ENCODE data around the gene SIRPD. TPM values are rescaled to one million over a fixed set of nuclear protein-coding genes. Genes with fewer than 3 reads are reported as not detected.

The SIRPD gene
- polyA plus RNA-seq (not detected in 3 replicates), polyA minus RNA-seq (not detected in 3 replicates)
- polyA plus RNA-seq (2011; ENCODE audit: low read depth), result not detected
- polyA plus RNA-seq (2011; cell fraction: cytosol; rRNA removed), result not detected in 2 replicates
- not detected in 2 replicates for polyA plus RNA-seq (2011; cell fraction: nucleus; rRNA removed)
- not detected in 2 replicates for polyA plus RNA-seq (2012; ENCODE audit: low replicate concordance)
- not detected for polyA minus RNA-seq (2011; cell fraction: cytosol; rRNA and poly(A)+ RNA removed)
- not detected in 2 replicates for polyA minus RNA-seq (2011; cell fraction: nucleus; rRNA and poly(A)+ RNA removed)

DNA sequence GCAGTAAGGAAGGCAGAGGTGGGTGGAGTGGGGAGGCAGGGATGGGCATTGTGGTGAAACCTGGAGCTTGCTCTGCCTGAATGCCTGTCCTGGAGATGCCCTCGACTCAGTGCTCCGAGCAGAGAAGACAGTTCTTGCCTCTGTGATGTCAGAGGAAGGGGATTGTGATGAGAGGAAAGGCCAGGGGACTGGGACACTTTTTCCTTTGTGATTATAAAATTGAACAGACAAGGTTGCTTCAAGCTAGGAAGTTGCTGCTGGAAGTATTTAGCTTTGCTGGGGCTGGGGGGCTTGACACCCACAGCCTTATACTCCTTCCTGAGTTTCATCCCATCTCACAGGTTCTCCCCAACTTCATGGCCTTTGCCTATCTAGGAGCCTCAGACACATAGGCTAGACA is at the start of gene SIRPD:
Gene SIRPD (minus strand): TSS at position 101 of the 400 bp plus-strand sequence. CDS start 52 bp downstream, at position 49.
- no peaks in the 10 kb centered on the region for H3K36me3 ChIP-seq (ENCODE audit: control insufficient read depth in 2 of 2, extremely low read depth in 1 of 2, insufficient read depth in 2 of 2, low read length in 2 of 2)
- TF ChIP-seq EZH2 (IDR thresholded peaks at IDR 0.05; ENCODE audit: low read length), result no peak
- TF ChIP-seq, protein P1, sequence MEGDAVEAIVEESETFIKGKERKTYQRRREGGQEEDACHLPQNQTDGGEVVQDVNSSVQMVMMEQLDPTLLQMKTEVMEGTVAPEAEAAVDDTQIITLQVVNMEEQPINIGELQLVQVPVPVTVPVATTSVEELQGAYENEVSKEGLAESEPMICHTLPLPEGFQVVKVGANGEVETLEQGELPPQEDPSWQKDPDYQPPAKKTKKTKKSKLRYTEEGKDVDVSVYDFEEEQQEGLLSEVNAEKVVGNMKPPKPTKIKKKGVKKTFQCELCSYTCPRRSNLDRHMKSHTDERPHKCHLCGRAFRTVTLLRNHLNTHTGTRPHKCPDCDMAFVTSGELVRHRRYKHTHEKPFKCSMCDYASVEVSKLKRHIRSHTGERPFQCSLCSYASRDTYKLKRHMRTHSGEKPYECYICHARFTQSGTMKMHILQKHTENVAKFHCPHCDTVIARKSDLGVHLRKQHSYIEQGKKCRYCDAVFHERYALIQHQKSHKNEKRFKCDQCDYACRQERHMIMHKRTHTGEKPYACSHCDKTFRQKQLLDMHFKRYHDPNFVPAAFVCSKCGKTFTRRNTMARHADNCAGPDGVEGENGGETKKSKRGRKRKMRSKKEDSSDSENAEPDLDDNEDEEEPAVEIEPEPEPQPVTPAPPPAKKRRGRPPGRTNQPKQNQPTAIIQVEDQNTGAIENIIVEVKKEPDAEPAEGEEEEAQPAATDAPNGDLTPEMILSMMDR (optimal IDR thresholded peaks at IDR 0.05 in 1 of 3, IDR thresholded peaks at IDR 0.05 in 1 of 3, conservative IDR thresholded peaks at IDR 0.05 in 1 of 3; ENCODE audit: extremely low read depth in 1 of 3, insufficient read depth in 2 of 3, low read length in 3 of 3), result no peak
- FAIRE-seq, result no peak
- H3K27ac ChIP-seq (ENCODE audit: control insufficient read depth, insufficient read depth, low read length), result no peak within 1 kb of the TSS
- H3K9me3 ChIP-seq (ENCODE audit: control insufficient read depth, low read depth, low read length), result peaks cover 4% of the 10 kb centered on the region
- no peak for DNase-seq (ENCODE audit: low read depth, low spot score)
- H2AFZ ChIP-seq (ENCODE audit: control insufficient read depth, low read length), result no peak within 1 kb of the TSS
- H3K4me2 ChIP-seq (ENCODE audit: control insufficient read depth, extremely low read depth, insufficient read depth, low read depth, low read length), result no peak within 1 kb of the TSS
- H3K4me1 ChIP-seq (ENCODE audit: control insufficient read depth, extremely low read depth, insufficient read depth, low read length), result no peaks in the 10 kb centered on the region
- no peaks in the 10 kb centered on the region for H3K9me1 ChIP-seq (ENCODE audit: control insufficient read depth, extremely low read depth, insufficient read depth, low read length)
- no peaks in the 10 kb centered on the region for H3K79me2 ChIP-seq (ENCODE audit: control insufficient read depth, insufficient read depth, low read length)
- dilution Hi-C loops (cut with MboI; ENCODE audit: extremely low pct_ligation_motif_present, low sequenced_read_pairs), result no loop called here
- no peaks in the 10 kb centered on the region for H3K27me3 ChIP-seq (ENCODE audit: control insufficient read depth, extremely low read depth, insufficient read depth, low read length)
- no peak within 1 kb of the TSS for H3K9ac ChIP-seq (ENCODE audit: control insufficient read depth, extremely low read depth, insufficient read depth, low read length)
- H4K20me1 ChIP-seq (ENCODE audit: control insufficient read depth, extremely low read depth, insufficient read depth, low read length), result no peaks in the 10 kb centered on the region
- H3K4me3 ChIP-seq (ENCODE audit: control insufficient read depth in 2 of 3, extremely low read depth in 1 of 3, insufficient read depth in 2 of 3, low read depth in 1 of 3, low read length in 3 of 3), result no peak within 1 kb of the TSS

DNA sequence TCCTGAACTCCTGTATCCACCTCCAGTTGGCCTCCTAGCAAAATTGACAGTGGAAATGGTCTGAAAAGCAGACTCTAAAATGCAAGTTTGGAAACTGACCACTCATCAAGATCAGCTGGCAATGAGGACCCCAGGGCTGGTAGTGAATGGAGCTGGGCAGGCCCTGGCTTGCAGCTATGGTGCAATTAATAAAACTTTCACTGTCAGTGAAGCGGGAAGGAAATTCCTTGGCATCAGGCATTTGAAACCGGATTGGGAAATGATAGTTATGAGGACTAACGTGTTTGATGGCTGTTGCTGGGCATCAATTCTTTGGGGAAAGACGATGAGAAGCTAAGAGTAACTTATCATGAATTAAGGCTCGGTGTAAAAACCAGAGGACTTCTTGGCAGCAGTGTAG is 43.2 kb upstream of the SIRPD start:
- Histone ChIP-seq H3K27ac (ENCODE audit: control insufficient read depth, insufficient read depth, low read length) (no peak overlapping the region), H3K9me3 (ENCODE audit: control insufficient read depth, low read depth, low read length) (no peaks in the 10 kb centered on the region), H4K20me1 (ENCODE audit: control insufficient read depth, extremely low read depth, insufficient read depth, low read length) (no peaks in the 10 kb centered on the region), H3K4me1 (ENCODE audit: control insufficient read depth, extremely low read depth, insufficient read depth, low read length) (no peaks in the 10 kb centered on the region), H3K79me2 (ENCODE audit: control insufficient read depth, insufficient read depth, low read length) (no peaks in the 10 kb centered on the region), H3K36me3 (ENCODE audit: control insufficient read depth in 2 of 2, extremely low read depth in 1 of 2, insufficient read depth in 2 of 2, low read length in 2 of 2) (no peaks in the 10 kb centered on the region), H3K4me3 (ENCODE audit: control insufficient read depth in 2 of 3, extremely low read depth in 1 of 3, insufficient read depth in 2 of 3, low read depth in 1 of 3, low read length in 3 of 3) (no peak overlapping the region), H3K27me3 (ENCODE audit: control insufficient read depth, extremely low read depth, insufficient read depth, low read length) (no peaks in the 10 kb centered on the region), H3K9ac (ENCODE audit: control insufficient read depth, extremely low read depth, insufficient read depth, low read length) (no peak overlapping the region), H2AFZ (ENCODE audit: control insufficient read depth, low read length) (no peak overlapping the region), H3K9me1 (ENCODE audit: control insufficient read depth, extremely low read depth, insufficient read depth, low read length) (no peaks in the 10 kb centered on the region), H3K4me2 (ENCODE audit: control insufficient read depth, extremely low read depth, insufficient read depth, low read depth, low read length) (no peak overlapping the region)
- FAIRE-seq (no peak), DNase-seq (ENCODE audit: low read depth, low spot score) (no peak)
- no peak for TF ChIP-seq EZH2 (IDR thresholded peaks at IDR 0.05; ENCODE audit: low read length)
- TF ChIP-seq, protein P1 (optimal IDR thresholded peaks at IDR 0.05 in 1 of 3, IDR thresholded peaks at IDR 0.05 in 1 of 3, conservative IDR thresholded peaks at IDR 0.05 in 1 of 3; ENCODE audit: extremely low read depth in 1 of 3, insufficient read depth in 2 of 3, low read length in 3 of 3), result no peak
- dilution Hi-C loops (cut with MboI; ENCODE audit: extremely low pct_ligation_motif_present, low sequenced_read_pairs), result no loop called here
